HL-60 (cell line): Measurements from ENCODE around the gene RALY.

Source experiments
- DNase-seq, 2 experiments: peaks; one replicate each; pipeline ENCODE4 v3.0.0-alpha.2; 2010 to 2020; ENCODE audit warnings: low read depth in 1 of 2, low spot score in 1 of 2
- H3K27ac ChIP-seq: fragments of 250-450 bp; sonication (Bioruptor Pico); replicated peaks from 2 replicates; pipeline ENCODE4 v1.5.1; 2020; ENCODE audit warnings: mild to moderate bottlenecking, moderate library complexity
- H3K27me3 ChIP-seq: fragments of 250-450 bp; sonication (Bioruptor Pico); 2 replicates; pipeline ENCODE4 v1.5.1; 2021; ENCODE audit warnings: mild to moderate bottlenecking, moderate library complexity; ENCODE audit not compliant: insufficient read depth, poor library complexity, severe bottlenecking
- H3K4me3 ChIP-seq: replicated peaks from 2 replicates; pipeline ENCODE4 v1.5.1; 2011; ENCODE audit warnings: mild to moderate bottlenecking, control low read depth, low read length; ENCODE audit not compliant: insufficient read depth
- CTCF ChIP-seq: IDR thresholded peaks from one replicate; pipeline ENCODE4 v1.5.1; 2011; ENCODE audit warnings: low read length, control low read depth, inconsistent platforms; ENCODE audit not compliant: insufficient read depth
- GABPA ChIP-seq: IDR thresholded peaks from 2 replicates; pipeline ENCODE4 v1.6.1; 2012; ENCODE audit warnings: low read depth
- POLR2AphosphoS5 ChIP-seq: IDR thresholded peaks from 2 replicates; pipeline ENCODE4 v1.6.1; 2012; ENCODE audit warnings: low read depth
- REST ChIP-seq: IDR thresholded peaks from 2 replicates; pipeline ENCODE4 v1.6.1; 2012; ENCODE audit warnings: low read depth; ENCODE audit not compliant: insufficient replicate concordance
- SPI1 ChIP-seq: IDR thresholded peaks from 2 replicates; pipeline ENCODE4 v1.6.1; 2012; ENCODE audit warnings: low read depth, mild to moderate bottlenecking, borderline replicate concordance

Gene RALY

GRCh38 chr20:34120213-34120612, 126.5 kb downstream of the RALY start:
- H3K4me3 ChIP-seq: no peak overlapping the region
- no peak overlapping the region for H3K27ac ChIP-seq
- TF ChIP-seq REST (no peak), GABPA (no peak), POLR2AphosphoS5 (no peak), CTCF (no peak), SPI1 (no peak)
- no peaks in the 10 kb centered on the region for H3K27me3 ChIP-seq
- no peak for DNase-seq

GRCh38 chr20:34122274-34122980, 128.7 kb downstream of the RALY start:
- DNase-seq: no peak
- Histone ChIP-seq H3K27ac (no peak overlapping the region), H3K4me3 (no peak overlapping the region), H3K27me3 (no peaks in the 10 kb centered on the region)
- TF ChIP-seq SPI1: no peak
- no peak for TF ChIP-seq CTCF
- TF ChIP-seq GABPA: no peak
- TF ChIP-seq REST: no peak
- TF ChIP-seq POLR2AphosphoS5: no peak

GRCh38 chr20:34123309-34123708, 129.6 kb downstream of the RALY start:
- Histone ChIP-seq H3K27ac (no peak overlapping the region), H3K4me3 (no peak overlapping the region), H3K27me3 (no peaks in the 10 kb centered on the region)
- DNase-seq: no peak
- TF ChIP-seq GABPA (no peak), POLR2AphosphoS5 (no peak), SPI1 (no peak), REST (no peak), CTCF (no peak)
